Endothelial cell of umbilical vein (primary cell): Measurements from ENCODE around the gene KBTBD6. TPM values are rescaled to one million over a fixed set of nuclear protein-coding genes. Genes with fewer than 3 reads are reported as not detected.

Experiments used
- BruUV-seq: library from RNA; stranded (reverse); fragments of 400-500 nt; replicated peaks from 2 replicates; lab custom pipeline; 2021; lab: Mats Ljungman, UMichigan
- CTCF ChIA-PET: fragments of 300-600, 350-600 bp; sonication (Branson Sonifier 250); formaldehyde crosslinking; loops from one replicate; lab custom pipeline; 2021; ENCODE audit warnings: antibody characterized with exemption, inconsistent platforms; lab: Charles Lee
- POLR2A ChIA-PET: fragments of 300-600, 350-600 bp; sonication (Branson Sonifier 250); formaldehyde crosslinking; loops from one replicate; lab custom pipeline; 2021; ENCODE audit warnings: antibody characterized with exemption, inconsistent platforms; lab: Charles Lee
- DNase-seq: peaks from one replicate; pipeline ENCODE4 v3.0.0-alpha.2; 2011; ENCODE audit warnings: low read depth, low spot score
- FAIRE-seq: peaks from 2 replicates; lab custom pipeline; 2011; peaks lifted over from hg19 to GRCh38; lab: Jason Lieb, UNC
- H2AFZ ChIP-seq: 2 replicates; pipeline ENCODE4 v1.6.0; 2012; ENCODE audit warnings: low read depth, low read length, control low read depth, inconsistent platforms
- H3K27ac ChIP-seq: 2 replicates; pipeline ENCODE4 v1.5.1; 2011; ENCODE audit warnings: low read depth, mild to moderate bottlenecking, control low read depth, low read length, moderate library complexity; ENCODE audit not compliant: insufficient read depth
- H3K27me3 ChIP-seq, 2 experiments: 2 replicates each; pipeline versions ENCODE4 v1.6.0 to v1.6.1; 2011; ENCODE audit warnings: low read length in 2 of 2, mixed read lengths in 1 of 2; ENCODE audit not compliant: control insufficient read depth in 2 of 2, insufficient read depth in 2 of 2
- H3K36me3 ChIP-seq, 2 experiments: 2 replicates in 1 of 2; 3 replicates in 1 of 2; pipeline ENCODE4 v1.5.1; 2011; ENCODE audit warnings: low read length in 2 of 2, mild to moderate bottlenecking in 1 of 2, moderate library complexity in 1 of 2; ENCODE audit not compliant: control insufficient read depth in 2 of 2, insufficient read depth in 2 of 2; ENCODE audit errors: extremely low read depth in 1 of 2
- H3K4me1 ChIP-seq: 3 replicates; pipeline ENCODE4 v1.5.1; 2011; ENCODE audit warnings: mild to moderate bottlenecking, low read length; ENCODE audit not compliant: control insufficient read depth, insufficient read depth; ENCODE audit errors: extremely low read depth
- H3K4me2 ChIP-seq: 2 replicates; pipeline ENCODE4 v1.6.1; 2011; ENCODE audit warnings: low read length, control low read depth, mixed read lengths; ENCODE audit not compliant: insufficient read depth
- H3K4me3 ChIP-seq, 3 experiments: fragments of 200-600 bp in 1 of 3; sonication (generic), shearing (Covaris generic) in 1 of 3; replicated peaks in 1 of 3; 2 replicates each; pipeline ENCODE4 v1.5.1; 2011 to 2016; ENCODE audit warnings: control low read depth in 3 of 3, low read length in 3 of 3, mild to moderate bottlenecking in 2 of 3, inconsistent platforms in 1 of 3, low read depth in 1 of 3, moderate library complexity in 1 of 3; ENCODE audit not compliant: insufficient read depth in 1 of 3
- H3K79me2 ChIP-seq: 2 replicates; pipeline ENCODE4 v1.6.0; 2012; ENCODE audit warnings: low read length, inconsistent platforms; ENCODE audit not compliant: control insufficient read depth, insufficient read depth
- H3K9ac ChIP-seq: replicated peaks from 2 replicates; pipeline ENCODE3; 2011; ENCODE audit warnings: low read length, control low read depth; ENCODE audit not compliant: insufficient read depth; ENCODE audit errors: extremely low read depth
- H3K9me1 ChIP-seq: replicated peaks from 3 replicates; pipeline ENCODE4 v1.6.0; 2011; ENCODE audit warnings: mild to moderate bottlenecking, low read length; ENCODE audit not compliant: control insufficient read depth, insufficient read depth; ENCODE audit errors: extremely low read depth
- H3K9me3 ChIP-seq: replicated peaks from 2 replicates; pipeline ENCODE4 v1.5.1; 2012; ENCODE audit warnings: low read length, inconsistent platforms; ENCODE audit not compliant: control insufficient read depth, insufficient read depth
- H4K20me1 ChIP-seq: replicated peaks from 2 replicates; pipeline ENCODE3; 2011; ENCODE audit warnings: mild to moderate bottlenecking, low read length; ENCODE audit not compliant: control insufficient read depth, insufficient read depth; ENCODE audit errors: extremely low read depth
- EZH2 ChIP-seq: IDR thresholded peaks from 2 replicates; pipeline ENCODE4 v1.6.1; 2012; ENCODE audit warnings: borderline replicate concordance, low read depth, mild to moderate bottlenecking, moderate library complexity, low read length, inconsistent platforms; ENCODE audit not compliant: severe bottlenecking
- FOS ChIP-seq: IDR thresholded peaks from 2 replicates; pipeline ENCODE4 v1.6.1; 2011; ENCODE audit warnings: mild to moderate bottlenecking, low read length, moderate library complexity, borderline replicate concordance; ENCODE audit not compliant: insufficient read depth
- GATA2 ChIP-seq: IDR thresholded peaks from 2 replicates; pipeline ENCODE4 v1.7.0; 2011; ENCODE audit warnings: low read depth, mild to moderate bottlenecking, moderate library complexity, mixed read lengths, low read length; ENCODE audit not compliant: insufficient read length, insufficient read depth
- JUN ChIP-seq: IDR thresholded peaks from 2 replicates; pipeline ENCODE4 v1.6.1; 2011; ENCODE audit warnings: borderline replicate concordance, low read depth; ENCODE audit not compliant: insufficient read length, insufficient read depth
- MYC ChIP-seq: IDR thresholded peaks from one replicate; pipeline ENCODE4 v1.6.1; 2011; ENCODE audit warnings: mild to moderate bottlenecking, low read depth, low read length
- POLR2A ChIP-seq: IDR thresholded peaks from 2 replicates; pipeline ENCODE4 v1.6.1; 2012; ENCODE audit warnings: low read depth, mild to moderate bottlenecking, control low read depth, low read length
- POLR2AphosphoS5 ChIP-seq: IDR thresholded peaks from 2 replicates; pipeline ENCODE4 v1.6.1; 2012; ENCODE audit warnings: low read depth, mild to moderate bottlenecking, control low read depth, low read length, moderate library complexity; ENCODE audit not compliant: insufficient read depth
- dilution Hi-C: fragments of 300-500 bp; cut with MboI; formaldehyde crosslinking; loops from one replicate; pipeline ENCODE4 v1.15.0; 2019; ENCODE audit warnings: low sequenced_read_pairs; ENCODE audit not compliant: extremely low pct_ligation_motif_present
- intact Hi-C: fragments of 100-400 bp; cut with micrococcal nuclease; formaldehyde crosslinking; loops from one replicate; pipeline ENCODE4 v1.10.0; 2022
- polyA plus RNA-seq, 4 experiments: library from polyadenylated mRNA; depleted of rRNA in 3 of 4; stranded (reverse) in 3 of 4; unstranded in 1 of 4; fragments of >200 nt; gene quantifications; 2 replicates each; pipeline versions ENCODE4 v1.2.1 to v1.2.3, GENCODE V29; 2011 to 2012; ENCODE audit warnings: missing spikeins in 1 of 4
- total RNA-seq: library from RNA; stranded (reverse); gene quantifications from 2 replicates; pipeline ENCODE4 v1.2.3, GENCODE V29; 2021
- TF ChIP-seq, protein P1 (sequence below), 2 donors: IDR thresholded peaks; 1 replicate in 1 of 2; 2 replicates in 1 of 2; pipeline ENCODE4 v1.5.1; 2011; ENCODE audit warnings: low read length in 2 of 2, mild to moderate bottlenecking in 2 of 2, moderate library complexity in 2 of 2, control low read depth in 1 of 2, inconsistent platforms in 1 of 2, low read depth in 1 of 2; ENCODE audit not compliant: insufficient read depth in 1 of 2; ENCODE audit errors: extremely low read depth in 1 of 2
- TF ChIP-seq, protein P2 (sequence below): IDR thresholded peaks from 2 replicates; pipeline ENCODE4 v1.6.1; 2011; ENCODE audit not compliant: insufficient read depth, insufficient read length

KBTBD6 gene
- total and polyA plus RNA-seq, 2 donors (not counting 3 experiments of a cell fraction or from before 2014, with no cell fraction given) = 2.6 to 6.6 TPM

DNA sequence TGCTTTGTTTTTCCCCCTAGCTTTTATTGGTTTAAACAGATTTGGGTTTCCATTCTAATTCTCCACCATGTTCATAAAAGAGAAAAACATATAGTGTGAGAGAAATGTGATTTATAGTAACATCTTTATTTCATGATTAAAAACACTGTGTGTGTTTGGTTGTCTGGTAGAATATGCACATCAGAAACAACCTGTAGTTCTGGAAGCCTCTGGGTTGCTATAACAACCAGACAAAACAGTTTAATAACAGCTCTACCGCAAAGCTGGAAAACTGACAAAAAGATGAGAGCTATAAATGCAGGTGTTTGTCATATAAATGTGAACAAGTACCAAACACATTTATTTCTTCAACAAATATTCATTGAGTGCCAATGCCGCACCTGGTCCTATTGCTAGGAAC is 9.8 kb downstream of the KBTBD6 start:
- CTCF ChIA-PET = no interaction called here
- intact Hi-C loops (no loop called here), dilution Hi-C loops (no loop called here)
- Histone ChIP-seq H3K4me1 (no peaks in the 10 kb centered on the region), H3K4me3 (no peak overlapping the region), H3K4me2 (no peak overlapping the region), H3K36me3 (no peaks in the 10 kb centered on the region), H3K27me3 (no peaks in the 10 kb centered on the region), H3K9ac (no peak overlapping the region), H3K27ac (no peak overlapping the region), H3K79me2 (no peaks in the 10 kb centered on the region), H4K20me1 (no peaks in the 10 kb centered on the region), H3K9me3 (no peaks in the 10 kb centered on the region), H2AFZ (no peak overlapping the region), H3K9me1 (no peaks in the 10 kb centered on the region)
- POLR2A ChIA-PET = no interaction called here
- BruUV-seq = no TSS peak
- DNase-seq (no peak), FAIRE-seq (no peak)
- no peak for TF ChIP-seq POLR2A
- no peak for TF ChIP-seq MYC
- no peak for TF ChIP-seq POLR2AphosphoS5
- TF ChIP-seq JUN = no peak
- no peak for TF ChIP-seq EZH2
- TF ChIP-seq, protein P1, sequence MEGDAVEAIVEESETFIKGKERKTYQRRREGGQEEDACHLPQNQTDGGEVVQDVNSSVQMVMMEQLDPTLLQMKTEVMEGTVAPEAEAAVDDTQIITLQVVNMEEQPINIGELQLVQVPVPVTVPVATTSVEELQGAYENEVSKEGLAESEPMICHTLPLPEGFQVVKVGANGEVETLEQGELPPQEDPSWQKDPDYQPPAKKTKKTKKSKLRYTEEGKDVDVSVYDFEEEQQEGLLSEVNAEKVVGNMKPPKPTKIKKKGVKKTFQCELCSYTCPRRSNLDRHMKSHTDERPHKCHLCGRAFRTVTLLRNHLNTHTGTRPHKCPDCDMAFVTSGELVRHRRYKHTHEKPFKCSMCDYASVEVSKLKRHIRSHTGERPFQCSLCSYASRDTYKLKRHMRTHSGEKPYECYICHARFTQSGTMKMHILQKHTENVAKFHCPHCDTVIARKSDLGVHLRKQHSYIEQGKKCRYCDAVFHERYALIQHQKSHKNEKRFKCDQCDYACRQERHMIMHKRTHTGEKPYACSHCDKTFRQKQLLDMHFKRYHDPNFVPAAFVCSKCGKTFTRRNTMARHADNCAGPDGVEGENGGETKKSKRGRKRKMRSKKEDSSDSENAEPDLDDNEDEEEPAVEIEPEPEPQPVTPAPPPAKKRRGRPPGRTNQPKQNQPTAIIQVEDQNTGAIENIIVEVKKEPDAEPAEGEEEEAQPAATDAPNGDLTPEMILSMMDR (IDR thresholded peaks at IDR 0.05; ENCODE audit: extremely low read depth in 1 of 2, insufficient read depth in 1 of 2, low read depth in 1 of 2, low read length in 2 of 2) = no peak
- TF ChIP-seq GATA2 = no peak
- TF ChIP-seq FOS = no peak
- TF ChIP-seq, protein P2, sequence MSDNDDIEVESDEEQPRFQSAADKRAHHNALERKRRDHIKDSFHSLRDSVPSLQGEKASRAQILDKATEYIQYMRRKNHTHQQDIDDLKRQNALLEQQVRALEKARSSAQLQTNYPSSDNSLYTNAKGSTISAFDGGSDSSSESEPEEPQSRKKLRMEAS = no peak
